GM12878 (cell line): ENCODE data around the gene PDE6G. TPM values are rescaled to one million over a fixed set of nuclear protein-coding genes. Genes with fewer than 3 reads are reported as not detected.

ENCODE experiments used
- ASH2L ChIP-seq: fragments of 300-600, 200-600 bp; sonication (generic); IDR thresholded peaks from 2 replicates; pipeline ENCODE4 v1.6.1; 2017; ENCODE audit warnings: low read depth, mild to moderate bottlenecking, borderline replicate concordance
- BMI1 ChIP-seq: fragments of 450-650 bp; IDR thresholded peaks from 2 replicates; pipeline ENCODE4 v1.6.1; 2016; ENCODE audit warnings: mild to moderate bottlenecking, moderate library complexity, borderline replicate concordance
- DPF2 ChIP-seq: fragments of 450-650 bp; IDR thresholded peaks from 2 replicates; pipeline ENCODE4 v1.6.1; 2017; ENCODE audit warnings: mild to moderate bottlenecking
- E2F8 ChIP-seq: fragments of 450-650 bp; IDR thresholded peaks from 2 replicates; pipeline ENCODE4 v1.6.1; 2018; ENCODE audit warnings: mild to moderate bottlenecking, low read depth, moderate library complexity; ENCODE audit not compliant: partially characterized antibody
- FOXK2 ChIP-seq: fragments of 450-650 bp; IDR thresholded peaks from 2 replicates; pipeline ENCODE4 v1.6.1; 2017; ENCODE audit warnings: mild to moderate bottlenecking, moderate library complexity
- KDM1A ChIP-seq: fragments of 200-600 bp; sonication (generic); IDR thresholded peaks from 2 replicates; pipeline ENCODE4 v1.6.1; 2016; ENCODE audit warnings: borderline replicate concordance
- MEF2A ChIP-seq: IDR thresholded peaks from 2 replicates; pipeline ENCODE4 v1.6.1; 2011; ENCODE audit warnings: low read depth, mild to moderate bottlenecking, low read length, moderate library complexity; ENCODE audit not compliant: insufficient read depth
- NBN ChIP-seq: fragments of 450-650 bp; IDR thresholded peaks from 2 replicates; pipeline ENCODE4 v1.6.1; 2016
- NR2C1 ChIP-seq: fragments of 450-650 bp; IDR thresholded peaks from 2 replicates; pipeline ENCODE4 v1.6.1; 2017; ENCODE audit warnings: antibody characterized with exemption, mild to moderate bottlenecking, moderate library complexity
- NR2C2 ChIP-seq: IDR thresholded peaks from 2 replicates; pipeline ENCODE4 v1.6.1; 2011; ENCODE audit warnings: borderline replicate concordance, low read depth; ENCODE audit not compliant: control insufficient read depth, insufficient read length
- NRF1 ChIP-seq: conservative IDR thresholded peaks from 2 replicates; pipeline ENCODE4 v1.6.1; 2011; ENCODE audit warnings: mild to moderate bottlenecking, low read depth, low read length, improper control_type of control experiment
- PAX5 ChIP-seq: IDR thresholded peaks from 2 replicates; pipeline ENCODE4 v1.6.1; 2011; ENCODE audit warnings: low read depth, low read length, borderline replicate concordance
- PML ChIP-seq: IDR thresholded peaks from 2 replicates; pipeline ENCODE4 v1.6.1; 2012; ENCODE audit warnings: low read length, inconsistent platforms
- POLR2AphosphoS2 ChIP-seq: IDR thresholded peaks from 2 replicates; pipeline ENCODE4 v1.6.1; 2011; ENCODE audit warnings: low read depth, mild to moderate bottlenecking, low read length, improper control_type of control experiment, moderate library complexity
- RAD21 ChIP-seq: IDR thresholded peaks from 2 replicates; pipeline ENCODE4 v1.6.1; 2011; ENCODE audit warnings: mild to moderate bottlenecking, low read depth, low read length, moderate library complexity; ENCODE audit not compliant: insufficient read depth
- SIX5 ChIP-seq: IDR thresholded peaks from 2 replicates; pipeline ENCODE4 v1.6.1; 2011; ENCODE audit warnings: mild to moderate bottlenecking, low read depth, low read length, moderate library complexity; ENCODE audit not compliant: severe bottlenecking
- SREBF2 ChIP-seq: IDR thresholded peaks from 2 replicates; pipeline ENCODE4 v1.6.1; 2012; ENCODE audit warnings: mild to moderate bottlenecking, low read length
- SRF ChIP-seq, 2 experiments: IDR thresholded peaks; 2 replicates each; pipeline ENCODE4 v1.6.1; 2011; ENCODE audit warnings: low read depth in 2 of 2, low read length in 2 of 2, mild to moderate bottlenecking in 1 of 2, moderate library complexity in 1 of 2
- SUZ12 ChIP-seq: fragments of 200-600 bp; sonication (generic); IDR thresholded peaks from one replicate; pipeline ENCODE4 v1.6.1; 2018; ENCODE audit warnings: antibody characterized with exemption, mild to moderate bottlenecking; ENCODE audit not compliant: unreplicated experiment
- TAF1 ChIP-seq: IDR thresholded peaks from 2 replicates; pipeline ENCODE4 v1.6.1; 2011; ENCODE audit warnings: mild to moderate bottlenecking, low read depth, low read length, borderline replicate concordance
- YY1 ChIP-seq: IDR thresholded peaks from 2 replicates; pipeline ENCODE4 v1.6.1; 2011; ENCODE audit warnings: low read depth, mild to moderate bottlenecking, low read length
- ZNF274 ChIP-seq: IDR thresholded peaks from one replicate; pipeline ENCODE4 v1.8.0; 2011; ENCODE audit not compliant: insufficient read length, insufficient read depth
- ZNF622 ChIP-seq: fragments of 450-650 bp; IDR thresholded peaks from 2 replicates; pipeline ENCODE4 v1.6.1; 2017; ENCODE audit warnings: mild to moderate bottlenecking, inconsistent platforms
- polyA plus RNA-seq, 11 experiments: library from polyadenylated mRNA; depleted of rRNA in 4 of 11; unstranded in 6 of 11; stranded (reverse) in 5 of 11; fragments of >200 nt; fragmentation: Nextera tagmentation in 4 of 11; fragmentation: Illumina TruSeq in 1 of 11; extraction: Ambion mirVana in 4 of 11; extraction: Trizol in 1 of 11; gene quantifications; 1 replicate in 1 of 11; 2 replicates in 10 of 11; pipeline versions ENCODE4 v1.2.1 to v1.2.3, GENCODE V29; 2011 to 2016; ENCODE audit warnings: inconsistent platforms in 2 of 11, missing spikeins in 2 of 11, low read depth in 1 of 11
- total RNA-seq, 4 experiments: library from RNA; depleted of rRNA in 3 of 4; stranded (reverse); fragments of >200 nt in 3 of 4; fragmentation: Illumina TruSeq in 1 of 4; extraction: Trizol in 1 of 4; gene quantifications; 2 replicates each; pipeline versions ENCODE4 v1.2.1 to v1.2.3, GENCODE V29; 2013 to 2021
- TF ChIP-seq, protein P1 (sequence below): IDR thresholded peaks from 2 replicates; pipeline ENCODE4 v1.6.1; 2012; ENCODE audit warnings: low read length, inconsistent platforms
- TF ChIP-seq, protein P2 (sequence below): fragments of 450-650 bp; IDR thresholded peaks from 2 replicates; pipeline ENCODE4 v1.6.1; 2017; ENCODE audit warnings: antibody characterized with exemption, mild to moderate bottlenecking, moderate library complexity

PDE6G gene
- total and polyA plus RNA-seq, 10 of the 15 experiments (the other 5 are each of a cell fraction or from before 2014, with no cell fraction given), result 0.55 to 12.1 (median 4.3) TPM

GRCh38 chr17:81666342-81667191, 10.2 kb upstream of the PDE6G start, which contains the start of the genes CCDC137 and OXLD1 (continued):
- TF ChIP-seq ZNF622 (no peak), RAD21 (no peak), NBN (no peak), ZNF274 (no peak), FOXK2 (no peak), ASH2L (no peak), BMI1 (no peak), PML (peak; percentile 37; the same call in 1 of the 2 replicates), KDM1A (no peak), SUZ12 (no peak), E2F8 (peak; percentile 92), POLR2AphosphoS2 (peak; percentile 86), MEF2A (no peak), SRF (IDR thresholded peaks at IDR 0.05; ENCODE audit: low read depth in 2 of 2, low read length in 2 of 2) (0 out of 4 replicates have a peak, but pooled peaks of 1 of the 2 experiments have one; percentile 23), DPF2 (peak; percentile 100), SREBF2 (peak; percentile 47; the same call in 1 of the 2 replicates), NR2C1 (peak; percentile 76), PAX5 (peak; percentile 86; the same call in 1 of the 2 replicates), YY1 (peak; percentile 94), TAF1 (peak; percentile 95), NRF1 (no peak), NR2C2 (no peak), SIX5 (peak; percentile 43)
- TF ChIP-seq, protein P1, sequence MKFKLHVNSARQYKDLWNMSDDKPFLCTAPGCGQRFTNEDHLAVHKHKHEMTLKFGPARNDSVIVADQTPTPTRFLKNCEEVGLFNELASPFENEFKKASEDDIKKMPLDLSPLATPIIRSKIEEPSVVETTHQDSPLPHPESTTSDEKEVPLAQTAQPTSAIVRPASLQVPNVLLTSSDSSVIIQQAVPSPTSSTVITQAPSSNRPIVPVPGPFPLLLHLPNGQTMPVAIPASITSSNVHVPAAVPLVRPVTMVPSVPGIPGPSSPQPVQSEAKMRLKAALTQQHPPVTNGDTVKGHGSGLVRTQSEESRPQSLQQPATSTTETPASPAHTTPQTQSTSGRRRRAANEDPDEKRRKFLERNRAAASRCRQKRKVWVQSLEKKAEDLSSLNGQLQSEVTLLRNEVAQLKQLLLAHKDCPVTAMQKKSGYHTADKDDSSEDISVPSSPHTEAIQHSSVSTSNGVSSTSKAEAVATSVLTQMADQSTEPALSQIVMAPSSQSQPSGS, result no peak
- TF ChIP-seq, protein P2, sequence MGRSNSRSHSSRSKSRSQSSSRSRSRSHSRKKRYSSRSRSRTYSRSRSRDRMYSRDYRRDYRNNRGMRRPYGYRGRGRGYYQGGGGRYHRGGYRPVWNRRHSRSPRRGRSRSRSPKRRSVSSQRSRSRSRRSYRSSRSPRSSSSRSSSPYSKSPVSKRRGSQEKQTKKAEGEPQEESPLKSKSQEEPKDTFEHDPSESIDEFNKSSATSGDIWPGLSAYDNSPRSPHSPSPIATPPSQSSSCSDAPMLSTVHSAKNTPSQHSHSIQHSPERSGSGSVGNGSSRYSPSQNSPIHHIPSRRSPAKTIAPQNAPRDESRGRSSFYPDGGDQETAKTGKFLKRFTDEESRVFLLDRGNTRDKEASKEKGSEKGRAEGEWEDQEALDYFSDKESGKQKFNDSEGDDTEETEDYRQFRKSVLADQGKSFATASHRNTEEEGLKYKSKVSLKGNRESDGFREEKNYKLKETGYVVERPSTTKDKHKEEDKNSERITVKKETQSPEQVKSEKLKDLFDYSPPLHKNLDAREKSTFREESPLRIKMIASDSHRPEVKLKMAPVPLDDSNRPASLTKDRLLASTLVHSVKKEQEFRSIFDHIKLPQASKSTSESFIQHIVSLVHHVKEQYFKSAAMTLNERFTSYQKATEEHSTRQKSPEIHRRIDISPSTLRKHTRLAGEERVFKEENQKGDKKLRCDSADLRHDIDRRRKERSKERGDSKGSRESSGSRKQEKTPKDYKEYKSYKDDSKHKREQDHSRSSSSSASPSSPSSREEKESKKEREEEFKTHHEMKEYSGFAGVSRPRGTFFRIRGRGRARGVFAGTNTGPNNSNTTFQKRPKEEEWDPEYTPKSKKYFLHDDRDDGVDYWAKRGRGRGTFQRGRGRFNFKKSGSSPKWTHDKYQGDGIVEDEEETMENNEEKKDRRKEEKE, result no peak
